HG03439 (cell line): ENCODE data around the gene DKK3.

Source experiments
- ATAC-seq: cut with Tn5 transposase; IDR thresholded peaks from one replicate; pipeline ENCODE4 v1.9.1; 2021; ENCODE audit warnings: mild to moderate bottlenecking, moderate library complexity; ENCODE audit not compliant: unreplicated experiment

The DKK3 gene

GRCh38 chr11:12031856-12032544 is 23.6 kb upstream of the DKK3 start:
- ATAC-seq: no peak

DNA sequence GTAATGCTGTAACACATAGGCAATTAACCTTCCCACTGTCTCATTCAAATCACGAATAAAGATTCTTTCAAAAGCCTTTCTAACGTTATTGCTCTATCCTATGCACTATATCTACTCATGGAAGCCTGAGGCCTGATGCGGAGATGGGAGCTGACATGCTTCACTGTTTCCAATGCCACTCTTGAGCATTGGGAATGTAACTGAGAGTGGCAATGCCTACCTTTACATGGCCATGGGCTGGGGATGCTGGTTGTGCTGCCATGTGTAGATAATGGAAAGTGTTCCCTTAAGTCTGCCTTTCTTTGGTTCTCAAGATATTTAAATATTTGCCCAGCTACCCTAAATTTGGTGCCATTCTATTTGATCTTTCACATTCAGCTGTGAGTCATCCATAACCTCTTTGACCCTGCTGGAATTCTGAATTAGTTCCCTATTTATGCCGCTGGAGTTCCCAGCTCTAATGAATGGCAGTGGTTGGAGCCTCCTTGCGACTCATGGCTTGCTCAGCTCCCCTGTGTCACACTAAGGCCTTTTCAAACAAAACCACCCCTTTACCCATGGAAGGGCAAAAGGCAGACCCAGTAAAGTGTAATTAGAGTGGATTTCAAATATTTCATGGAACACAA is 21.4 kb upstream of the DKK3 start:
- no peak for ATAC-seq

DNA sequence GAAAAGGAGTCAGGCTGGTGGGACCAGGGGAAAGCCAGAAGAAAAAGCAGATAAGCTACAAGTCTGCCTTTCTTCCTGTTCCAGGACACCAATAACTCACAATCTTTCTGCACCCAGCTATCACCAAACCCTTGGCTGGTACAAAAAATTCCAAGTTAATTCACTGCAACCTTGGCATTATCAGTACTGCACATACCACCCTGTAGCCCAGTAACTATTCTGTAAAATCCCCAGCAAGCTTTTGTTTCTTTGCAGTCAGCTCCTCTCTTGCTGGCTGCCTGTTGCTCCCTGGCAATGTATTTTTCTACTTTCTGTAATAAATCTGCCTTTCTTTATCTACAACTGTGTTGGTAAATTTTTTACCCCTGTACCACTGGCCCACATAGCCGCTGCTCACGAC is 20.7 kb upstream of the DKK3 start:
- no peak for ATAC-seq

- ATAC-seq: no peak
Observed at GRCh38 chr11:12028303-12028702, 19.9 kb upstream of the DKK3 start.

GRCh38 chr11:12026331-12027211 is 18.1 kb upstream of the DKK3 start:
- ATAC-seq: no peak

DNA sequence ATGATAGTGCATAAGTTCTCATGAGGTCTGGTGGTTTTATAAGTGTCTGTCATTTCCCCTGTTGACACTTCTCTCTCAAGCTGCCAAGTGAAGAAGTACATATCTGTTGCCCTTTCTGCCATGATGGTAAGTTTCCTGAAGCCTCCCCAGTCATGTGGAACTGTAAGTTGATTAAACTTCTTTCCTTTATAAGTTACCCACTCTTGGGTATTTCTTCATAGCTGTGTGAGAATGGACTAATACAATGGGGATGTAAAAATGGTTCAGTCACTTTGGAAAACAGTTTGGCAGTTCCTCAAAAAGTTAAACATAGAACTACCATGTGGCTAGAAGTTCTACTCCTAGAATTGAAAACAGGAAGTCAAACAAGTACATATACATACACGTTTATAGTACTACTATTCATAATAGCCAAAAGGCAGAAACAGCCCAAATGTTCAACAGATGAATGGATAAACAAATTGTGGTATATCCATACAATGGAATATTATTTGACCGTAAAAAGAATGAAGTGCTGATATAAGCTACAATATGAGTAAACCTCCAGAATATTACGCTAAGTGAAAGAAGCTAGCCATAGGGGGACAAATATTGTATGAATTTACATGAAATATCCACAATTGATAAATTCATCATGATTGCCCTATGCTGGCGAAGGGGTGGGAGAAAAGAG is 16.0 kb upstream of the DKK3 start:
- ATAC-seq: no peak

GRCh38 chr11:12023015-12023414 is 14.6 kb upstream of the DKK3 start:
- no peak for ATAC-seq

DNA sequence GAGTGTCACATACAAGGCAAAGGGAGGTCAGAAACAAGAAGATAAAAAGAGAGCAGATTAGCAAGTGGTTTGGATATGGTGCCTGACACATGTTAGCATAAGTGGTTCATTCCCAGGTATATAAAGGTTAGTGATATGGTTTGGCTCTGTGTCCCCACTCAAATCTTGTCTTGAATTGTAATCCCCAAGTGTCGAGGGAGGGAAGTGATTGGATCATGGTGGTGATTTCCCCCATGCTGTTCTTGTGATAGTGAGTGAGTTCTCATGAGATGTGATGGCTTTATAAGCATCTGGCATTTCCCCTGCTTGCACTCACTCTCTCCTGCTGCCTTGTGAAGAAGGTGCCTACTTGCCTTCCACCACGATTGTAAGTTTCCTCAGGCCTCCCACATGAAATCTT is 12.1 kb upstream of the DKK3 start:
- no peak for ATAC-seq

DNA sequence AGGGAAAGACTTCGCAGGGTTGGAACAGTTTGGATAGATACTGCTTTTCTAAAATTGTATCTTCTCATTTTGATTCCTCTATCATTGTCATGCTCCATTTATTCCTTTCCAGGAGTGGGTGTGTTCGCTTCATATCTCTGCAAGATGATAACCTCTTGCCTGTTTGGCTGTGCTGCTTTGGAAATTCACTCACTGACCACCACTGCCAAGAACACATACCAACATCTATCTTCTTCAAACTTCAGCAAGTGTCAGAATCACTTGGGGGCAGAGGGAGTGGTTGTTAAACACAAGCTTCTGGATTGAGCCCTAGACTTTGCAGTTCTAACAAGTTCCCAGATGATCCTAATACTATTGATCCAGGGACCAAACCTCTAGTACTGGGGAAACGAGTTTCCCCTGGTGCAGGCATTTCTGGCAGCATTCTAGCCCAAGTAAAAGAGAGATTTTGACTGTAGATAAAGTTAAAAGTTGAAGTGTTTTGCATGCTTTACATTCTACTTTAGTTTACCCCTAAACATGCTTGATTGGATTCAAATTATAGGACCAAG is 11.5 kb upstream of the DKK3 start:
- ATAC-seq: no peak

DNA sequence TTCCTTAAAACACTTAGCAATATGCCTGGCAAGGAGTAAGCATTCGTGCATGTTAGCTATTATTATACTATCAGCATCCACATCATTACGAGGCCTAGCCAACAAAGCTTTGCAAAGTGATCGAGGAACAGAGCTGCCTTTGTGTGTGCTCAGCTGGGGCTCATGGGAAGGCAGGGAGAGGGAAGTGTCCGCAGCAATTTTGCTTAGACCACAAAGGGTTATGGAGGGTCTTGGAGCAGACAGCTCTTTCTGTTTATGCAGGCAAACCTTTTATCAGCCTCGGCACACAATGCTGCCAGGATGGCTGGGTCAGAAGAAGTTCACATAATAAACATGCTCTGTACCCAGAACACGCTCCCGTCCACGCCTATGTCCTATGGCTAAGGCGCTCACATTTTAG is 10.9 kb upstream of the DKK3 start:
- ATAC-seq: no peak

DNA sequence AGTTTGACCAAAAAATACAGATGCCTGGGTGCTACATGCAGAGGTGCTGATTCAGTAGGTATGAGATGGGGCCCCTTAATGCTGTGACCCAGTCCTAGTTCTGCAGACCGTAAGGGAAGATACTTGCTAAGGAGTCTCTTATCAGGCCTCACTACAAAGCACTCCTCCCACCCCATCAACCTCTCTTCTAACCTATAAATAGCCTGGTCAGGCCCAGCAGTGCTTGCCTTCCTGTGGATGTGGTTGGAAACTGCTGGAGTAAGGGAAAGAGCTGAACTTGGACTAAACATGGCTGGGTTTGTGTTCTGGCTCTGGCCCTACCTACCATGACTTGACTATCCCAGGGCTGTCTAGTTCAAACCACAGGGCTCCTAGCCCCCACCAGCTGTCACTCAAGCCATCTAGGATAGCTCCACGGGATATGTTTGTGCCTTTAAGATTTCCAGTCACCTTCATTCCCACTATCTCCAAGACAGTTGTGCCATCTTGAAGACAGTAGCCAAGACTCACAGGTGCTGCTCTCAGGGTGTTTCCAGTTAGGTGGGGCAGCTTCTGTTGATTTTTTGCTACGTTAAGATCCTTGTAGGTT is 9.5 kb upstream of the DKK3 start:
- ATAC-seq: no peak

DNA sequence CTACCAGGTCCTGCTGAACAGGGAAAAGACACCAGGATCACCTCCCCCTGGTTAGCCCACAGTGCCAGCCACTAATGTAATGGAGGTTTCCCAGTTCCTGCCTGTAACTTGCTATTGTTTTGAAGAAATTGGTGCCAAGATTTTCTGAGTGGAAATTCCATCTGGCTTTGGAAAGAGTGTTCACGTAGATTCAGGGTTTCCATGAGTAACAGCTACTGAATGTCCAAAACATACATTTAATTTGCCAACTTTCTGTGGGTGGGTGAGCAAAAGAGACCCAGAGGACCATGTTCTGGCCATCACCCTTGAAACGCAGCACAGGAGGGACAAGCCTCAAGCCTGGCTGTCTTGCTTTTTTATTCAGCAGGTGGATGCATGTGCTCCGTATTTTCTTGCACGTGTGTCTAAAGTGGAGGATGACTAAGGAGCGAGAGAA is 8.8 kb upstream of the DKK3 start:
- ATAC-seq: no peak

DNA sequence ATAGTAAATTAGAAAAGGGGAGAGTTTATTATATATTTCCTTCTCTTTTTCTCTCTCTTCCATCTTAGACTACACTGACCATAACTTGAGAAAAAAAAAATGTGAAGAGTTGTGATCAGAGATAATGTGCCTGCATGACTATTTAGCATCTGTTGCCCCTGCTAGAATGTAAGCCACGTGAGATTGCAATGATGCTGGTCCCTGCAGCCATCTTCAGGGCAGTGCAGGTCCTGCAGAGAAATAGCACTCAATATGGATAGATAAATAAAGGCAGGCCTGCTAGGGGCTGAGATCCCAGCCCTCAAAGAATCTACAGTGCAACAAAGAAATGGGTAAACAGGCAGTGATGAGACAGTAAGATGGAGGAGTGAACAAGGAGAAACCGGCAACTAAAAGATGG is 7.8 kb upstream of the DKK3 start:
- no peak for ATAC-seq

GRCh38 chr11:12015486-12015885 is 7.1 kb upstream of the DKK3 start:
- ATAC-seq: no peak

DNA sequence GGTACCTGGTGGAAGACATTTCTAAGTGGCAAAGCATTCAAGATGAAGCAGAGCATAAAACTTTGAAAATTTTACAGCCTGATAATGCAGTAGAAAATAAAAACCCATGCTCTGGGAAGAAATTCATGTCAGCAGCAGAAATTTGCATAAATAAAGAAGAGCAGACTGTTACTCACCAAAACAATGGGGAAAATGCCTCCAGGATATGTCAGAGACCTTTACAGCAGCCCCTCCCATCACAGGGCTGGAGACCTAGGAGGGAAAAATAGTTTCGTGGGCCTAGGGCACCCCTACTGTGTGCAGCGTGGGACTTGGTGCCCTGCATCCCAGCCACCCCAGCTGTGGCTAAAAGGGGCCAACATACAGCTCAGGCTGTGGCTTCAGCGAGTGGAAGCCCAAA is 5.4 kb upstream of the DKK3 start:
- no peak for ATAC-seq

GRCh38 chr11:12009617-12010321 is 1.3 kb upstream of the DKK3 start:
- ATAC-seq: no peak

DNA sequence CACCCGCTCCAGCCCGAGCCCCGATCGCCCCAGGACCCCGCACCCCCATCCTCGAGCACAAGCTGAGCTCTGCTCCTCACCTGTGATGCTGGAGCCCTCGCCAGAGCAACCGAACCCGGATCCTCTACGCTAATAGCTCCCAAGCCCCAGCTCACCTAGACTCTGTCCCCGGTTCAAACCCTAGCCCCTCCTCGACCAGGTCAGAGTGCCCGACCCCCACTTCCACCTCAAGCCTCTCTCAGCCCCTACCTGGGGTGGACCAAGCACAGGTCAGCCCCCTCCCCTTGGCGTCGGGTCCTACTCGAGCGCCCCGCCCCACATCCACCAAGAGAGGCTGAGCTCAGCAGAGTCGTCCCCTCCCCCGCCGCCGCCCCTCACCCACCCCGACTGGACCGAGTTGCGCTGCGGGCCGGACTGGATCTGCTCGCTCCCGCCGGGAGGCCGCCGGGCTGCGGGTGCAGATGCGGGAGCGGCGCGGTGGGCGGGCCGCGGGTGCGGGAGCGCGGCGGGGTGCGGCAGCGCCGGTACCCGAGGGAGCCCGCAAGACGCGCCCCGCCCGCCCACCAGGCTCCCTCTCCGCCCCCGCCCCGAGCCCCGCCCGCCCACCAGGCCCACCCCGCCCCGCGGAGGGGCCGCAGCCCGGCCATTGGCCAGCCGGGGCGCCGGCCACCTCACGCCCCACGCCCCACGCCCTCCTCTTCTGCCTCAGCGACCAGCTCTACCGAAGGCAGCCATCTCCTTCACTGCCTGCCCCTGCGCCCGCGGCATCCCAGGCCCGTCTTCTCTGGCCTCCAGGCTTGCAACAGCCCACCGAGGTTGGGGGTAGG is 577 bp upstream of the DKK3 start:
- ATAC-seq: no peak

- ATAC-seq: no peak
Observed at GRCh38 chr11:12007230-12007593, 1.2 kb downstream of the DKK3 start.

- no peak for ATAC-seq
Observed at GRCh38 chr11:12006552-12007229, 1.7 kb downstream of the DKK3 start.
